ENCODE measurements around the gene MT1E. TPM values are rescaled to one million over a fixed set of nuclear protein-coding genes. Genes with fewer than 3 reads are reported as not detected.

The MT1E gene
- total RNA-seq, 1 experiment from 2014 or later, result 383 TPM

DNA sequence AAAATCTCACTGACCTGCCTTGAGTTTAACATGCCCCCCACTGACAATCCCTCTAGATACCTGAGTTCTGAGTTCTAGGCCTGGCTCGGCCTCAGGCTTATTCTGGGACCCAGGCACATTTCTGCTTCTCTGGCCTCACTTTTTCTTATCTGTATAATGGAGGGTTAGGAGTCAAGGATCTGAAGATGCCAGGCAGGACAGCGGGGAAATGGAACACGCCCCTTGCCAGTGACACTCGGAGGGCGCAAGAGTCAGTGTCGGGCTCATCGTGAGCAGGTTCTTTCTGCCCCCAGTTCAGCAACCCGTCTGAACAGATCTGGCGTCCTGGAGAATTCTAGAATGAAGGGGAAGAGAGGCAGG, 36.8 kb upstream of the MT1E start:
- Histone ChIP-seq H4K20me1 (ENCODE audit: insufficient read depth) (no peaks in the 10 kb centered on the region), H2AFZ (ENCODE audit: low read depth, low read length, poor library complexity, severe bottlenecking) (no peak overlapping the region), H3K4me1 (ENCODE audit: control insufficient read depth in 1 of 2, insufficient read depth in 2 of 2, low read length in 2 of 2) (no peaks in the 10 kb centered on the region), H3K4me3 (replicated peaks in 1 of 2; ENCODE audit: low read depth in 1 of 2, low read length in 2 of 2) (no peak overlapping the region), H3K9me3 (ENCODE audit: control insufficient read depth in 1 of 2, insufficient read depth in 1 of 2, low read depth in 1 of 2, low read length in 2 of 2) (no peaks in the 10 kb centered on the region), H3K79me2 (ENCODE audit: insufficient read depth, low read length) (no peaks in the 10 kb centered on the region), H3K9ac (ENCODE audit: low read length) (no peak overlapping the region), H3K27ac (ENCODE audit: low read depth, low read length) (no peak overlapping the region), H3K36me3 (ENCODE audit: control insufficient read depth in 1 of 2, insufficient read depth in 2 of 2, low read length in 2 of 2) (no peaks in the 10 kb centered on the region), H3K9me2 (ENCODE audit: insufficient read depth) (no peaks in the 10 kb centered on the region), H3K27me3 (ENCODE audit: insufficient read depth, low read length) (0 out of 2 replicates have a peak, but pooled peaks cover 3% of the 10 kb centered on the region), H3K4me2 (ENCODE audit: low read length) (no peak overlapping the region)
- intact Hi-C loops (cut with micrococcal nuclease), result no loop called here
- ChIA-PET POLR2A (no interaction called here), RAD21 (ENCODE audit: low non-redundant PET in 1 of 2, low total read pairs in 2 of 2, uncharacterized antibody in 2 of 2, unreplicated experiment in 2 of 2) (no interaction called here), CTCF (no interaction called here)
- no peak for ATAC-seq
- BruUV-seq (replicated peaks), result no TSS peak
- TF ChIP-seq, protein P1, sequence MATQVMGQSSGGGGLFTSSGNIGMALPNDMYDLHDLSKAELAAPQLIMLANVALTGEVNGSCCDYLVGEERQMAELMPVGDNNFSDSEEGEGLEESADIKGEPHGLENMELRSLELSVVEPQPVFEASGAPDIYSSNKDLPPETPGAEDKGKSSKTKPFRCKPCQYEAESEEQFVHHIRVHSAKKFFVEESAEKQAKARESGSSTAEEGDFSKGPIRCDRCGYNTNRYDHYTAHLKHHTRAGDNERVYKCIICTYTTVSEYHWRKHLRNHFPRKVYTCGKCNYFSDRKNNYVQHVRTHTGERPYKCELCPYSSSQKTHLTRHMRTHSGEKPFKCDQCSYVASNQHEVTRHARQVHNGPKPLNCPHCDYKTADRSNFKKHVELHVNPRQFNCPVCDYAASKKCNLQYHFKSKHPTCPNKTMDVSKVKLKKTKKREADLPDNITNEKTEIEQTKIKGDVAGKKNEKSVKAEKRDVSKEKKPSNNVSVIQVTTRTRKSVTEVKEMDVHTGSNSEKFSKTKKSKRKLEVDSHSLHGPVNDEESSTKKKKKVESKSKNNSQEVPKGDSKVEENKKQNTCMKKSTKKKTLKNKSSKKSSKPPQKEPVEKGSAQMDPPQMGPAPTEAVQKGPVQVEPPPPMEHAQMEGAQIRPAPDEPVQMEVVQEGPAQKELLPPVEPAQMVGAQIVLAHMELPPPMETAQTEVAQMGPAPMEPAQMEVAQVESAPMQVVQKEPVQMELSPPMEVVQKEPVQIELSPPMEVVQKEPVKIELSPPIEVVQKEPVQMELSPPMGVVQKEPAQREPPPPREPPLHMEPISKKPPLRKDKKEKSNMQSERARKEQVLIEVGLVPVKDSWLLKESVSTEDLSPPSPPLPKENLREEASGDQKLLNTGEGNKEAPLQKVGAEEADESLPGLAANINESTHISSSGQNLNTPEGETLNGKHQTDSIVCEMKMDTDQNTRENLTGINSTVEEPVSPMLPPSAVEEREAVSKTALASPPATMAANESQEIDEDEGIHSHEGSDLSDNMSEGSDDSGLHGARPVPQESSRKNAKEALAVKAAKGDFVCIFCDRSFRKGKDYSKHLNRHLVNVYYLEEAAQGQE (IDR thresholded peaks at IDR 0.05; ENCODE audit: low read depth), result no peak
- no peak for TF ChIP-seq ATF3 (IDR thresholded peaks at IDR 0.05)
- no peak for TF ChIP-seq ZNF274 (IDR thresholded peaks at IDR 0.05; ENCODE audit: low read depth, low read length)
- no peak for TF ChIP-seq FOSL1 (IDR thresholded peaks at IDR 0.05; ENCODE audit: low read depth)
- no peak for TF ChIP-seq TCF7L2 (IDR thresholded peaks at IDR 0.05; ENCODE audit: borderline replicate concordance, extremely low read depth, insufficient read depth, insufficient read length)
- TF ChIP-seq ZBTB33 (IDR thresholded peaks at IDR 0.05; ENCODE audit: extremely low read depth, insufficient replicate concordance, low read length), result no peak
- no peak for TF ChIP-seq EZH2phosphoT487 (IDR thresholded peaks at IDR 0.05; ENCODE audit: borderline replicate concordance)
- no peak for TF ChIP-seq JUND (IDR thresholded peaks at IDR 0.05)
- no peak for TF ChIP-seq ZFX (IDR thresholded peaks at IDR 0.05)
- DNase-seq (ENCODE audit: low read depth, low spot score), result no peak
